Measurements from ENCODE around the gene ATG9B.

Gene ATG9B

GRCh38 chr7:151047976-151048815, 23.9 kb upstream of the ATG9B start, which contains the start of gene ASIC3:
TSS of gene ASIC3 (plus strand) at chr7:151048531. CDS start at chr7:151048886, 355 bp downstream.
- DNase-seq (ENCODE audit: low spot score) (no peak), ATAC-seq (ENCODE audit: low read depth) (no peak)
- Histone ChIP-seq H3K27ac (ENCODE audit: poor library complexity, severe bottlenecking) (no peak within 1 kb of the TSS), H3K4me3 (ENCODE audit: severe bottlenecking) (no peak within 1 kb of the TSS), H3K4me1 (ENCODE audit: insufficient read depth, poor library complexity, severe bottlenecking) (no peaks in the 10 kb centered on the region), H3K27me3 (ENCODE audit: insufficient read depth, poor library complexity, severe bottlenecking) (peaks cover 6% of the 10 kb centered on the region), H3K36me3 (ENCODE audit: low read depth) (no peaks in the 10 kb centered on the region), H3K9me3 (ENCODE audit: severe bottlenecking) (no peaks in the 10 kb centered on the region)
- TF ChIP-seq, protein P1, sequence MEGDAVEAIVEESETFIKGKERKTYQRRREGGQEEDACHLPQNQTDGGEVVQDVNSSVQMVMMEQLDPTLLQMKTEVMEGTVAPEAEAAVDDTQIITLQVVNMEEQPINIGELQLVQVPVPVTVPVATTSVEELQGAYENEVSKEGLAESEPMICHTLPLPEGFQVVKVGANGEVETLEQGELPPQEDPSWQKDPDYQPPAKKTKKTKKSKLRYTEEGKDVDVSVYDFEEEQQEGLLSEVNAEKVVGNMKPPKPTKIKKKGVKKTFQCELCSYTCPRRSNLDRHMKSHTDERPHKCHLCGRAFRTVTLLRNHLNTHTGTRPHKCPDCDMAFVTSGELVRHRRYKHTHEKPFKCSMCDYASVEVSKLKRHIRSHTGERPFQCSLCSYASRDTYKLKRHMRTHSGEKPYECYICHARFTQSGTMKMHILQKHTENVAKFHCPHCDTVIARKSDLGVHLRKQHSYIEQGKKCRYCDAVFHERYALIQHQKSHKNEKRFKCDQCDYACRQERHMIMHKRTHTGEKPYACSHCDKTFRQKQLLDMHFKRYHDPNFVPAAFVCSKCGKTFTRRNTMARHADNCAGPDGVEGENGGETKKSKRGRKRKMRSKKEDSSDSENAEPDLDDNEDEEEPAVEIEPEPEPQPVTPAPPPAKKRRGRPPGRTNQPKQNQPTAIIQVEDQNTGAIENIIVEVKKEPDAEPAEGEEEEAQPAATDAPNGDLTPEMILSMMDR (IDR thresholded peaks at IDR 0.05; ENCODE audit: poor library complexity, severe bottlenecking), result no peak

DNA sequence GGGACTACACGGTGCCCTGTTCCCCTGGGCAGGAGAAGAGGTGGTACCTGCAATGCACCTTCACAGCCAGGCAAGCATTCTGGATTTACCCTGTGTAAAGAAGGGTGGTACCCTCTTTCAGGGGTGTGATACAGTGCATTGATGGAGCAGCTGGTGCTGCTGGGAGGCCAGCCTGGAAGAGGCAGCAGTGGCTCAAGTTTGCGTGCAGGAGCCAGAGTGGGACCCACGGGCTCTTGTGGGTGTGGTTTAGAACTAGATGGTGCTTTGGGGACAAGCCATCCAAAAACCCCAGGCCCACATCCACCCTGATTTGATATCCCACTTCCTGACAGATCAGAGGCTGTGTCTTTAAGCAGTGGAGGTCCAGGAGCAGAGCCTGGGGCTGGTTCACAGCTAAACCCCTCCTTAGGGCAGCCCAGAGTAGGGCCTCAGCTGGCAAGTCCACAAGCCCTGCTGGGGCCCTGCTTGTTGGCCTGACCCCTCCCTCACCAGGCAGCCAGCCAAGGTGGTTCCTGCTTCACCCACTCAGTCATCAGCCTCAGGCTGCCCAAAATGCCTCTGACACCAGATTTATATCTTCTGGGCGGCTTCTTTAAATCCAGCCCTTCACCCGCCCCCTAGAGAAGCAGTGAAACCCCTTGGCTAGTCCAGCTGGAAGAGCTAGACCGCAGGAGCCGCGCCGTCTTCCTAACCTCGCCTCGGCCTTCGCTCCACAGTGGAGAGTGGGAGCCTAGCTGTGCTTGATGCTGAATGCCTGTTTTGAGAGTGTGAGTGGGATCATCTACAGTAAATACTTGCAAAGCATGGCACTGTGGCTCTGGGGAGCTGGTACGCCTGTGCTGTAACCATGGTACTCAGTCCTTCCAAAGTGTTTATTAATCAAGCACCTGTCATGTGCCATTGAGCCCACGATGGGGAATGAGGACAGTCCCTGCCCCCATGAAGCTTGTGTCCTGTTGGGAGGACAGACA, 22.6 kb upstream of the ATG9B start:
- TF ChIP-seq, protein P1 (IDR thresholded peaks at IDR 0.05; ENCODE audit: poor library complexity, severe bottlenecking), result no peak
- DNase-seq (ENCODE audit: low spot score) (no peak), ATAC-seq (ENCODE audit: low read depth) (peak; percentile 33)
- H3K9me3 ChIP-seq (ENCODE audit: severe bottlenecking), result no peaks in the 10 kb centered on the region
- H3K4me3 ChIP-seq (ENCODE audit: severe bottlenecking), result no peak overlapping the region
- H3K4me1 ChIP-seq (ENCODE audit: insufficient read depth, poor library complexity, severe bottlenecking), result no peaks in the 10 kb centered on the region
- H3K27ac ChIP-seq (ENCODE audit: poor library complexity, severe bottlenecking), result no peak overlapping the region
- H3K27me3 ChIP-seq (ENCODE audit: insufficient read depth, poor library complexity, severe bottlenecking), result peaks cover 6% of the 10 kb centered on the region
- H3K36me3 ChIP-seq (ENCODE audit: low read depth), result no peaks in the 10 kb centered on the region

DNA sequence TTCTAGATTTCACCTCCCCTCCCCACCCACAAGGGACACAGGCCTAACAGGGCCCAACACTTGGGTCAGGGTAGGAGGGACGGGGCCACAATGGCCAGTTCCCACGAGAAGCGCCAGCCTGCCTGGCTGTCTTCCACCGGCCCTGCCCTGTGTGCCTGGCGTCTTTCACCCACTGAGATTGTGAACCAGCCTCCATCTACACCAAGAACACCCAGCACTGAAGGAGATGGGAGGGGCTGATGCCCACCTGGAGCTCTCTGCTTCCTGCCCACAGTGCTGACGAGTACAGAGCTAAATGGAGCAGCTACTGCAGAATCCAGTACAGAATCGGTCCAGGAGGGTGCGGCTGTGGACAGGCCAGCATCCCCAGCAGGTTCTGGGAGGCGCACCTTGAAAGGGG, 21.7 kb upstream of the ATG9B start:
- TF ChIP-seq, protein P1 (IDR thresholded peaks at IDR 0.05; ENCODE audit: poor library complexity, severe bottlenecking), result no peak
- peaks cover 6% of the 10 kb centered on the region for H3K27me3 ChIP-seq (ENCODE audit: insufficient read depth, poor library complexity, severe bottlenecking)
- no peak overlapping the region for H3K4me3 ChIP-seq (ENCODE audit: severe bottlenecking)
- H3K27ac ChIP-seq (ENCODE audit: poor library complexity, severe bottlenecking), result no peak overlapping the region
- no peaks in the 10 kb centered on the region for H3K36me3 ChIP-seq (ENCODE audit: low read depth)
- no peaks in the 10 kb centered on the region for H3K9me3 ChIP-seq (ENCODE audit: severe bottlenecking)
- no peak for DNase-seq (ENCODE audit: low spot score)
- H3K4me1 ChIP-seq (ENCODE audit: insufficient read depth, poor library complexity, severe bottlenecking), result no peaks in the 10 kb centered on the region
- no peak for ATAC-seq (ENCODE audit: low read depth)

- TF ChIP-seq, protein P1 (IDR thresholded peaks at IDR 0.05; ENCODE audit: poor library complexity, severe bottlenecking), result no peak
- ATAC-seq (ENCODE audit: low read depth), result no peak
- no peaks in the 10 kb centered on the region for H3K27me3 ChIP-seq (ENCODE audit: insufficient read depth, poor library complexity, severe bottlenecking)
- H3K9me3 ChIP-seq (ENCODE audit: severe bottlenecking), result no peaks in the 10 kb centered on the region
- no peaks in the 10 kb centered on the region for H3K4me1 ChIP-seq (ENCODE audit: insufficient read depth, poor library complexity, severe bottlenecking)
- no peak for DNase-seq (ENCODE audit: low spot score)
- no peak overlapping the region for H3K4me3 ChIP-seq (ENCODE audit: severe bottlenecking)
- no peak overlapping the region for H3K27ac ChIP-seq (ENCODE audit: poor library complexity, severe bottlenecking)
- no peaks in the 10 kb centered on the region for H3K36me3 ChIP-seq (ENCODE audit: low read depth)
Observed at GRCh38 chr7:151045262-151045661, 21.0 kb upstream of the ATG9B start.

Data from RWPE2 (cell line).